Coronary artery (tissue), 2 donors: ENCODE results near the gene ST8SIA1.

Experiments
- DNase-seq: peaks from one replicate; pipeline ENCODE4 v3.0.0-alpha.2; 2017; ENCODE audit warnings: low spot score
- H3K27ac ChIP-seq, 2 donors: fragments of 200-600 bp; sonication (generic); one replicate each; pipeline ENCODE4 v1.5.1; 2016 to 2019
- H3K4me3 ChIP-seq: fragments of 200-600 bp; sonication (generic); 2 replicates; pipeline ENCODE4 v1.5.1; 2016; ENCODE audit warnings: mild to moderate bottlenecking, moderate library complexity
- CTCF ChIP-seq: fragments of 200-600 bp; sonication (generic); IDR thresholded peaks from one replicate; pipeline ENCODE4 v1.5.1; 2019; ENCODE audit warnings: antibody characterized with exemption

Gene ST8SIA1

GRCh38 chr12:22283508-22283907, 51.0 kb downstream of the ST8SIA1 start:
- DNase-seq, result no peak
- TF ChIP-seq CTCF, result no peak
- no peak overlapping the region for H3K4me3 ChIP-seq
- H3K27ac ChIP-seq, result peak overlapping the region; percentile 55 to 78

- DNase-seq, result no peak
- no peak for TF ChIP-seq CTCF
- peak overlapping the region; percentile 55 to 78 for H3K27ac ChIP-seq
- H3K4me3 ChIP-seq, result peak overlapping the region; percentile 33
These were observed 51.5 kb downstream of the ST8SIA1 start for GRCh38 chr12:22283006-22283506.

- peak overlapping the region; percentile 33 for H3K4me3 ChIP-seq
- H3K27ac ChIP-seq, result peak overlapping the region; percentile 55 to 78
These were observed 52.2 kb downstream of the ST8SIA1 start for GRCh38 chr12:22282283-22282682.

GRCh38 chr12:22276867-22277266, 57.6 kb downstream of the ST8SIA1 start:
- no peak for DNase-seq
- no peak overlapping the region for H3K4me3 ChIP-seq
- no peak for TF ChIP-seq CTCF
- peak overlapping the region in 1 of 2 donors; percentile 73 for H3K27ac ChIP-seq

More at GRCh38 chr12:22282283-22282682, 52.2 kb downstream of the ST8SIA1 start:
- TF ChIP-seq CTCF, result no peak
- DNase-seq, result no peak

GRCh38 chr12:22276313-22276712, 58.2 kb downstream of the ST8SIA1 start:
- peak overlapping the region; percentile 38 for H3K4me3 ChIP-seq
- peak overlapping the region; percentile 73 to 83 for H3K27ac ChIP-seq
- no peak for TF ChIP-seq CTCF

GRCh38 chr12:22275843-22276242, 58.7 kb downstream of the ST8SIA1 start:
- peak; percentile 96 for DNase-seq
- H3K4me3 ChIP-seq, result peak overlapping the region; percentile 38
- TF ChIP-seq CTCF, result no peak
- peak overlapping the region; percentile 73 to 83 for H3K27ac ChIP-seq

More at GRCh38 chr12:22276313-22276712, 58.2 kb downstream of the ST8SIA1 start:
- DNase-seq, result no peak

- no peak for DNase-seq
- H3K27ac ChIP-seq, result peak overlapping the region; percentile 36 to 69
- H3K4me3 ChIP-seq, result peak overlapping the region; percentile 29
- TF ChIP-seq CTCF, result no peak
These were observed 62.0 kb downstream of the ST8SIA1 start for GRCh38 chr12:22272335-22273151.
